Activated CD4-positive, alpha-beta T cell treated with anti-CD3 and anti-CD28 coated beads, Interleukin-2, amount 10 ng/mL, durations not matched to agents 24 days and 14 days (primary cell): ENCODE data around the gene WFDC5. TPM values are rescaled to one million over a fixed set of nuclear protein-coding genes. Genes with fewer than 3 reads are reported as not detected.

Experiments
- DNase-seq: peaks from one replicate; pipeline ENCODE4 v3.0.0; 2022
- H3K27ac Mint-ChIP-seq: one replicate; pipeline ENCODE4 v1.8.0; 2022; ENCODE audit warnings: mild to moderate bottlenecking, mixed read lengths
- H3K27me3 Mint-ChIP-seq: one replicate; pipeline ENCODE4 v1.8.0; 2022; ENCODE audit warnings: mixed read lengths
- H3K36me3 Mint-ChIP-seq: one replicate; pipeline ENCODE4 v1.8.0; 2022; ENCODE audit warnings: low read depth, mild to moderate bottlenecking, mixed read lengths
- H3K4me1 Mint-ChIP-seq: one replicate; pipeline ENCODE4 v1.8.0; 2021; ENCODE audit warnings: mixed read lengths
- H3K4me3 Mint-ChIP-seq: one replicate; pipeline ENCODE4 v1.8.0; 2022; ENCODE audit warnings: mild to moderate bottlenecking, moderate library complexity, mixed read lengths
- H3K9me3 Mint-ChIP-seq: one replicate; pipeline ENCODE4 v1.8.0; 2021; ENCODE audit warnings: mixed read lengths
- intact Hi-C: fragments of 100-400 bp; cut with micrococcal nuclease; formaldehyde crosslinking; loops from one replicate; pipeline ENCODE4 v1.15.1; 2023
- total RNA-seq: library from RNA; stranded (reverse); gene quantifications from 2 replicates; pipeline ENCODE4 v1.2.3, GENCODE V29; 2022

WFDC5 gene
- total RNA-seq, 1 donor from 2014 or later, result not detected

DNA sequence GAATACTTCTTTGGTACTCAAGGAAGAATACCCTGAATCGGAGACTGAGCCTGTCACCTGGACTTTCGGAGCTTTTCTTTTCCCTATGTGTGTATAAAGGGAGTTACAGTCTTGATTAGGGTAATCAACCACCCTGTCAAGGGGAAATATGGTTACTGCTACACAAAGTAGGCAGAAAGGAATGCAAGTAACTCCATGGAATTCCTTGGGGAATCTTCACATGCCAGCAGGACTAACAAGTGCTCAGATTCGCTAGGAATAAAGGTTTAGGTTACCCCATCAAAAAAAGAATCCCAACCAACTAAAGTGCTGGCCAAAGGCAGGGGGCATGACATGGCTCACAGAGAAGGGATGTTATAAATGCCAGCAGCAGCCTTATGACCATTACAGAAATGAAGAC is 24.5 kb downstream of the WFDC5 start:
- H3K4me1 Mint-ChIP-seq, result no peaks in the 10 kb centered on the region
- H3K27me3 Mint-ChIP-seq, result no peaks in the 10 kb centered on the region
- H3K27ac Mint-ChIP-seq, result no peak overlapping the region
- no peaks in the 10 kb centered on the region for H3K9me3 Mint-ChIP-seq
- no peak overlapping the region for H3K4me3 Mint-ChIP-seq
- peaks cover 18% of the 10 kb centered on the region for H3K36me3 Mint-ChIP-seq
- no peak for DNase-seq
- intact Hi-C loops, result no loop called here

DNA sequence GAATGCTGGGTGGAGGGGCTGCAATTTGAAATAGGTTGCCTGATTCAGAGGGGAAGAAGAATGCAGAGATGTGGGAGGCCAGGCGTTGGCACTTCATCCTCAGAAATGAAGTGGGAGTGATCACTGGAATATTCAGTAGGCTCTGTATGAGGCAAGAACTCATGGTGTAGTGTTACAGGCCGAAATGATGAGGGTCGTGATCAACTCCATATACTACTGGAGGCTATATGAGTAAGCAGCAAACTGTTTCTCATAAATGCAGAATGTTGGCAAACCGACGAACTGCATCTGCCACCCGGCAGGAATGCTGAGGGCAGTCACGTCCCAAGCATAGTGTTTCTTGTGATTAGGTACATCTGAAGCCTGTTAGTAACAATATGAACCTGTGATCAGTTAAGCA is 26.7 kb downstream of the WFDC5 start:
- intact Hi-C loops, result no loop called here
- Mint-ChIP-seq H3K4me1 (no peaks in the 10 kb centered on the region), H3K36me3 (peaks cover 30% of the 10 kb centered on the region), H3K27ac (no peak overlapping the region), H3K9me3 (no peaks in the 10 kb centered on the region), H3K27me3 (no peaks in the 10 kb centered on the region), H3K4me3 (no peak overlapping the region)
- DNase-seq, result no peak

DNA sequence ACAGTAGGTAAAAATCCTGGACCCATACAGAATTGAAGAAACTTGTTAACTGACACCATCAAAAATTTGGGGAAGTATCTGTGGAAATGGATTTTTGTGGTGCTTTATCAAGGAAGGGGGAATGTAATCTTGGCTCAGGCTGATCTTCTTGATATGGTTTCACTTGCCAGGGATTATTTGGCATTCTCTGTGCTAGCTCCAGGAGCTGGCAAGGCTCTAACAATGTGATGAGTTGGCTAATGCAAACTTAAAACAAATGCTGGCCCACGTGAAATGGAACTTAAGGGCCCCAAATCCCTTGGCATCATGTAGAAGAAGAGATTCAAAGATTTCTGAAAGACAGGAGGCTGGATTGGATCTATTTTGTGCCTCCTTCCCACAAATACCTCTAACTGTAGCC is 27.2 kb downstream of the WFDC5 start:
- H3K27me3 Mint-ChIP-seq, result no peaks in the 10 kb centered on the region
- no peak for DNase-seq
- H3K4me1 Mint-ChIP-seq, result no peaks in the 10 kb centered on the region
- H3K9me3 Mint-ChIP-seq, result no peaks in the 10 kb centered on the region
- intact Hi-C loops, result no loop called here
- H3K27ac Mint-ChIP-seq, result no peak overlapping the region
- peaks cover 34% of the 10 kb centered on the region for H3K36me3 Mint-ChIP-seq
- no peak overlapping the region for H3K4me3 Mint-ChIP-seq

DNA sequence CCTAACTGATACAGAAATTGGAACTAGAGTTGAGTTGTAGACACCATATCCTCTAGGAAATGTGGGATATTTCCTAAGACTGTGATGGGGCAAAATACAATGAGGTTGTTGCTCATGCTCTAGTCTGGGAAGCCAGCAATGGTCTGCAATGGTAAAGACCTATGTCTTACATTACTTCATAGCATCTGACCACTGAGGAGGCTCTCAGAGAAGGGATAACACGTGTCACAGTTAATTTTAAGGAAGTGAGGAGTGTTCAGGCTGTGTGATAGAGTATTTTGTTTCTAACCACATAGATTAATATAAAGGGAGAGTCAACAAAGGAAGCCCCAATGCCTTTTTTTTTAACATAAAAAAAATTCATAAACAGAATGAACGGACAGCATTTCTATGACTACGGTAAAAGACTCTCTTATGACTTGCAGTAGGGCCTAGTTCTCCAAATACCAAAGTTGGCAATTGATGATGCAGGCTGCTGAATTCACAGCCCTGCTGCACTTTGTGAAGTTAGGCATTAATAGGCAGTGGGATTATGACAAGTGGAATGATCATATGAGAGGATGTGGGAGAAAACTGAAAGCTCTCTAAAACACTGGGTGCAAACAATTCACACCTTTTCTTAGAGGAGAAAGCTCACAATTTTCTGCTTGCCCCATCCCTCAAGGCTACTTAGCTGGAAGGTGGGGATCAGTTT is 27.7 kb downstream of the WFDC5 start:
- DNase-seq, result no peak
- Mint-ChIP-seq H3K4me1 (no peaks in the 10 kb centered on the region), H3K27me3 (no peaks in the 10 kb centered on the region), H3K27ac (no peak overlapping the region), H3K4me3 (no peak overlapping the region), H3K9me3 (no peaks in the 10 kb centered on the region), H3K36me3 (peaks cover 40% of the 10 kb centered on the region)
- intact Hi-C loops, result no loop called here

DNA sequence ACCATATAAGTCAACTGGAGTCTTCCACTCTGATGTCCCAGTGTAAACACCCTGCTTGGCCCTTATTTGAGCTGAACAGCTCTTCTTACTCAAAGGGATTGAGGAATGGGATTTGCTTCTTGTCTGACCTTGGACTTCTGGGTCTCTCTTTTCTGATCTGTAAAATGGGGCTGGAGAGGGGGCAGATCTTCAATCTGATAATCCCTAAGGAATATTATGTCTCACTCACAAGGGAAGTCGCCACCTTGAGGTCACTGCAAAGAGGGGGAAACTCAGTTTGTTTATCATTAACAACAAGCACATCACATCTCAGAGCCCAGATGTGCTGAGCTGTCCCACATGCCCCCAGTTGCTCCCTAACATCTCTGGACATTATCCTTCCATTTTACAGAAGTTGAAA is 29.1 kb downstream of the WFDC5 start:
- intact Hi-C loops, result no loop called here
- no peak for DNase-seq
- Mint-ChIP-seq H3K27me3 (no peaks in the 10 kb centered on the region), H3K36me3 (peaks cover 52% of the 10 kb centered on the region), H3K4me3 (no peak overlapping the region), H3K4me1 (peaks cover 2% of the 10 kb centered on the region), H3K27ac (no peak overlapping the region), H3K9me3 (no peaks in the 10 kb centered on the region)

DNA sequence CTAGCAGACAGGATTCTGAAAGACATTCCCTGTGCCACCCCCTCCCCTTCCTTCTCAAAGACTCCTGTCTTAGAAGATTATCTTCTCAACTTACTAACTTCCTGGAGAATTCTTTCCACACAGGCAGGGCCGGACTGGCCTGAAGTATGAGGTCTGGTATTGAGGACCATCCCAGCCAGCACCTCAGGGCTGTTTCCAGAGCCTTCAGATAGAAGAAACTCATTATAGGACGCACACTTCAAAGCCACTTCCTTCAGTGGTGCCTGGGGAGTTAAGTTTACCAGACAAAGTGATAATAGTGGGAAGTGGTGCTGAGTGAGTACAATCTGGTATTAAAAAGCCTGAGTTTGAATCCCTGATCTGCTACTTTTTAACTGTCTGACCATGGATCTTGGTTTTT is 29.7 kb downstream of the WFDC5 start:
- no peaks in the 10 kb centered on the region for H3K9me3 Mint-ChIP-seq
- H3K4me3 Mint-ChIP-seq, result no peak overlapping the region
- no peak for DNase-seq
- peaks cover 57% of the 10 kb centered on the region for H3K36me3 Mint-ChIP-seq
- peaks cover 2% of the 10 kb centered on the region for H3K4me1 Mint-ChIP-seq
- H3K27me3 Mint-ChIP-seq, result no peaks in the 10 kb centered on the region
- intact Hi-C loops, result no loop called here
- no peak overlapping the region for H3K27ac Mint-ChIP-seq

- H3K4me1 Mint-ChIP-seq, result peaks cover 2% of the 10 kb centered on the region
- peaks cover 74% of the 10 kb centered on the region for H3K36me3 Mint-ChIP-seq
- H3K27ac Mint-ChIP-seq, result no peak overlapping the region
- H3K27me3 Mint-ChIP-seq, result no peaks in the 10 kb centered on the region
- intact Hi-C loops, result no loop called here
- H3K9me3 Mint-ChIP-seq, result no peaks in the 10 kb centered on the region
- no peak overlapping the region for H3K4me3 Mint-ChIP-seq
- no peak for DNase-seq
These were observed 31.8 kb downstream of the WFDC5 start for GRCh38 chr20:45083127-45083526.

DNA sequence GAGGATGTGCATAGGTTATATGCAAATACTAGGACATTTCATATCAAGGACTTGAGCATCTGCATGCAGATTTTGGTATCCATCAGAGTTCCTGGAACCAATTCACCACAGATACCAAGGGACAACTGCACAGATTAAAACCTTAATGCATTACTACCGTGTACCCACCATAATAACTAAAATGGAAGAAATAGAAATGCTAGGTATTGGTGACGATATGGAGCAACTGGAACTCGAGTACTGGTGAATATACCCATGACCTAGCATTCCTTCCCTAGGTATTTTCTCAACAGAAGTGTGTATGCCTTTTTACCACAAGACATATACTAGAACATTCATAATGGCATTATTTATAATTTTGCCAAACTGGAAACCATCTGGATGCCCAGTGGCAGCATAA is 32.5 kb downstream of the WFDC5 start:
- Mint-ChIP-seq H3K4me1 (peaks cover 2% of the 10 kb centered on the region), H3K27me3 (no peaks in the 10 kb centered on the region), H3K4me3 (no peak overlapping the region), H3K36me3 (peaks cover 71% of the 10 kb centered on the region), H3K27ac (no peak overlapping the region), H3K9me3 (no peaks in the 10 kb centered on the region)
- DNase-seq, result no peak
- intact Hi-C loops, result no loop called here

GRCh38 chr20:45080867-45081624 is 33.9 kb downstream of the WFDC5 start:
- no peaks in the 10 kb centered on the region for H3K27me3 Mint-ChIP-seq
- no peak for DNase-seq
- intact Hi-C loops, result no loop called here
- H3K4me3 Mint-ChIP-seq, result no peak overlapping the region
- H3K4me1 Mint-ChIP-seq, result peaks cover 2% of the 10 kb centered on the region
- H3K27ac Mint-ChIP-seq, result no peak overlapping the region
- H3K9me3 Mint-ChIP-seq, result no peaks in the 10 kb centered on the region
- peaks cover 77% of the 10 kb centered on the region for H3K36me3 Mint-ChIP-seq

- H3K4me3 Mint-ChIP-seq, result no peak overlapping the region
- H3K36me3 Mint-ChIP-seq, result peaks cover 71% of the 10 kb centered on the region
- H3K9me3 Mint-ChIP-seq, result no peaks in the 10 kb centered on the region
- H3K27ac Mint-ChIP-seq, result no peak overlapping the region
- peaks cover 5% of the 10 kb centered on the region for H3K4me1 Mint-ChIP-seq
- intact Hi-C loops, result no loop called here
- DNase-seq, result no peak
- no peaks in the 10 kb centered on the region for H3K27me3 Mint-ChIP-seq
These were observed 37.4 kb downstream of the WFDC5 start for GRCh38 chr20:45077559-45077958.

- intact Hi-C loops, result no loop called here
- peaks cover 56% of the 10 kb centered on the region for H3K36me3 Mint-ChIP-seq
- peaks cover 9% of the 10 kb centered on the region for H3K4me1 Mint-ChIP-seq
- no peaks in the 10 kb centered on the region for H3K9me3 Mint-ChIP-seq
- no peak for DNase-seq
- no peak overlapping the region for H3K4me3 Mint-ChIP-seq
- no peaks in the 10 kb centered on the region for H3K27me3 Mint-ChIP-seq
- H3K27ac Mint-ChIP-seq, result peak overlapping the region; percentile 7
These were observed 41.8 kb downstream of the WFDC5 start for GRCh38 chr20:45073221-45073620.

DNA sequence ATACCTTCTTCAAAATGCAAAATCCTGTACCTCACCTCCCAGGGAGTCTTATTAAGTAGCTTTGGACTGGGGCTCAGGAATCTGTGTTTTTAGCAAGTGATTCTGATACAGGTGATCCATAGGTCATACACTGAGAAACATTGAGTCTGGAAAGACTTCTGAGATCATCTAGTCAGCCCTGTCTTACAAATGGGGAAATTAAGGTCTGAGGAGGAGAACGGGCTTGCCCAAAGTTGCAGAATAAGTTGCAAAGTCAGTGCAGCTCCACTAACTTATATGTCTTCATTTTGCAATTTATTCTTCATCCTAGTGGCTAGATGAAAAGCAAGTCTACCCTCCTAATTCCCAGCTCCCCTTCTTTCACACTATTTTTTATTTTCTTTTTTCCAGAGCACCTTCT is 42.9 kb downstream of the WFDC5 start:
- Mint-ChIP-seq H3K36me3 (peaks cover 58% of the 10 kb centered on the region), H3K27me3 (no peaks in the 10 kb centered on the region), H3K9me3 (no peaks in the 10 kb centered on the region), H3K4me3 (no peak overlapping the region), H3K27ac (no peak overlapping the region), H3K4me1 (peaks cover 12% of the 10 kb centered on the region)
- intact Hi-C loops, result no loop called here
- no peak for DNase-seq

DNA sequence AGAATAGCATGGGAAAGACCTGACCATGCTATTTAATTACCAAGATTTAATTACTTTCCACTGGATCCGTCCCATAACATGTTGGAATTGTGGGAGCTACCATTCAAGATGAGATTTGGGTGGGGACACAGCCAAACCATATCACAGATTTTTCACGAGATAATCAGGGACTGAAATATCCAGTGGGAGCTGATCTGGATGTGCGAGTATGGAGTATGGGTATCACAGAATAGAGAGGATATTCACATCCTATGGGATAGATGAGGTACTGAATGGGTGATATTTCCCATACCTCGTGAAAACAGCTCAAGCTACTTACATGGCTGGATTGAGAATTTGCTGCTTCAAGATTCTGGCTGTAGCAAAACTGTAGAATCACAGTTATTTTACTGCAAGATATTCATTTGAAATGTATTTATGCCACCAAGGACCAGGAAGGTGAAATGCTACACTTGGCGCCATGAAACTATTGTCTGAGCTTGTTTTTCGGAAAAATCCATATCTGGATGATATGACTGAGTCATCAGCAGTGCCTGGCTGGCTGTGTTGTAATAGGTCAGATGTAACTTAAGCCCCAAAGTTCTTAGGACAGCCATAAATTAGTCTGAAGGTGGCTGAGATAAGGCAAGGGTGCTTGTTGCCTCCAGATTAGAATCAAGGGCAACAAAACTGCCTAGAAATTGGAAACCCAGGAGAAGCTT is 43.9 kb downstream of the WFDC5 start:
- peaks cover 56% of the 10 kb centered on the region for H3K36me3 Mint-ChIP-seq
- H3K27ac Mint-ChIP-seq, result peak overlapping the region; percentile 13
- intact Hi-C loops, result no loop called here

GRCh38 chr20:45069261-45069660 is 45.7 kb downstream of the WFDC5 start:
- no peak for DNase-seq
- H3K4me3 Mint-ChIP-seq, result no peak overlapping the region
- no peaks in the 10 kb centered on the region for H3K9me3 Mint-ChIP-seq
- no peak overlapping the region for H3K27ac Mint-ChIP-seq
- no peaks in the 10 kb centered on the region for H3K27me3 Mint-ChIP-seq
- peaks cover 29% of the 10 kb centered on the region for H3K4me1 Mint-ChIP-seq
- intact Hi-C loops, result no loop called here
- H3K36me3 Mint-ChIP-seq, result peaks cover 54% of the 10 kb centered on the region

More for the DNA sequence above, 43.9 kb downstream of the WFDC5 start:
- DNase-seq, result no peak
- H3K27me3 Mint-ChIP-seq, result no peaks in the 10 kb centered on the region
- H3K4me1 Mint-ChIP-seq, result peaks cover 16% of the 10 kb centered on the region
- no peaks in the 10 kb centered on the region for H3K9me3 Mint-ChIP-seq
- no peak overlapping the region for H3K4me3 Mint-ChIP-seq
